ENCODE measurements around the gene LPP.

Gene LPP

GRCh38 chr3:188659449-188660090 is 505.6 kb downstream of the LPP start:
- DNase-seq, result no peak

GRCh38 chr3:188660415-188660814 is 506.5 kb downstream of the LPP start:
- DNase-seq, result no peak

- no peak for DNase-seq
Measured at GRCh38 chr3:188661806-188662205, 507.8 kb downstream of the LPP start.

- DNase-seq, result no peak
Measured at GRCh38 chr3:188662214-188662613, 508.3 kb downstream of the LPP start.

- DNase-seq, result no peak
Measured at GRCh38 chr3:188662795-188663194, 508.8 kb downstream of the LPP start.

- DNase-seq, result no peak
Measured at GRCh38 chr3:188663839-188664238, 509.9 kb downstream of the LPP start.

GRCh38 chr3:188664795-188665194 is 510.8 kb downstream of the LPP start:
- no peak for DNase-seq

- no peak for DNase-seq
Measured at GRCh38 chr3:188667926-188668325, 514.0 kb downstream of the LPP start.

- DNase-seq, result no peak
Measured at GRCh38 chr3:188670446-188670845, 516.5 kb downstream of the LPP start.

- DNase-seq, result no peak
Measured at GRCh38 chr3:188671971-188672370, 518.0 kb downstream of the LPP start.

- DNase-seq, result no peak
Measured at GRCh38 chr3:188672840-188673239, 518.9 kb downstream of the LPP start.

- DNase-seq, result no peak
Measured at GRCh38 chr3:188673646-188674186, 519.8 kb downstream of the LPP start.

GRCh38 chr3:188674595-188674994 is 520.6 kb downstream of the LPP start:
- DNase-seq, result no peak

- DNase-seq, result no peak
Measured at GRCh38 chr3:188677344-188677743, 523.4 kb downstream of the LPP start.

GRCh38 chr3:188680189-188680588 is 526.2 kb downstream of the LPP start:
- DNase-seq, result no peak

GRCh38 chr3:188680605-188681004 is 526.6 kb downstream of the LPP start:
- DNase-seq, result no peak

GRCh38 chr3:188682316-188682715 is 528.4 kb downstream of the LPP start:
- DNase-seq, result no peak

GRCh38 chr3:188683032-188683521 is 529.1 kb downstream of the LPP start:
- peak; percentile 69 for DNase-seq

- no peak for DNase-seq
Measured at GRCh38 chr3:188684276-188684675, 530.3 kb downstream of the LPP start.

GRCh38 chr3:188685789-188686188 is 531.8 kb downstream of the LPP start:
- no peak for DNase-seq

- no peak for DNase-seq
Measured at GRCh38 chr3:188686324-188686723, 532.4 kb downstream of the LPP start.

GRCh38 chr3:188687389-188687788 is 533.4 kb downstream of the LPP start:
- no peak for DNase-seq

GRCh38 chr3:188689101-188689574 is 535.2 kb downstream of the LPP start:
- no peak for DNase-seq

- DNase-seq, result no peak
Measured at GRCh38 chr3:188690064-188690463, 536.1 kb downstream of the LPP start.

GRCh38 chr3:188691004-188691403 is 537.0 kb downstream of the LPP start:
- no peak for DNase-seq

All from stimulated activated CD4-positive, alpha-beta T cell treated with anti-CD3 and anti-CD28 coated beads, Interleukin-15, amount 100 ng/mL, for 24 hours (primary cell).